HG03064 (cell line): ENCODE results near the gene ARHGAP32.
"Not testable (repeated sequence)": the region's sequence is repeated elsewhere in the genome, so short reads cannot be mapped to it uniquely, and the experiment has no call there.

Source experiments
- ATAC-seq: cut with Tn5 transposase; IDR thresholded peaks from one replicate; pipeline ENCODE4 v1.9.1; 2021; ENCODE audit warnings: low read depth; ENCODE audit not compliant: unreplicated experiment

ARHGAP32 gene

DNA sequence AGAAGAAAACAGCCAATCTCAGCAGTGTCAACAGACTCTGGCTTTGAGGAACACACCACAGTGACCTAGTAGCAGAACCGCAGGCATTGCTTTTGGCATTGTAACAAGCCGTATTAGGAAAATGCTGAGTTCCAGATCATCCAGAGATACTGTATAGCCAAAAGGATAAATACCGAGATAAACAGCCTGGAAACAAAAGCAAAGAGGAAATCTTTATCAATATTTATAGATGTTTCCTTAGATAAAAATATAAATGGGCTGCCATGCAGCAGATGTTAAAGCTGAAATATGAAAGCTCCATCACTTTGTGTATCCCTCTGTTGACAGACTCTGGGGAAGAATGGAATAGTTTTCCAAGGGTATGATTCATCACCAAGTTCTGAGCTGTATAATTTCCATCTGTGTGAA, 150.5 kb downstream of the ARHGAP32 start:
- ATAC-seq: no peak

DNA sequence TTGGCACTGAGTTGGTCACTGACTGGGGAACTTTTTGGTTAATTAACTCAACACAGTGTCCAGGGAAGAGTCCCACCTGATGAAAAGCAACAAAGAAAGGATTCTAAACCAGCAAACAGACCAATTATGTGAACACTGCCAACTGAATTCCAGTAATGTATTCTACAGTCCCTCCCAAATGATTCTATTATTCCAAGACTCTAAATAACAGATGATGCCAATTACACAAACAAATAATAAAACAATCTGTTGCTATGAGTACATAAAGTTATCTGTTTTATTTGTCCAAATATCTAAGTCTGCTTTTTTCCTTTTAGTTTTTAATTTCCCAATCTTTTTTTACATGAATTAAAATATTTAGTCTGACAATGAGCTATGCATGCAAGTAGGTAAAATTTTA, 151.2 kb downstream of the ARHGAP32 start:
- ATAC-seq: no peak

DNA sequence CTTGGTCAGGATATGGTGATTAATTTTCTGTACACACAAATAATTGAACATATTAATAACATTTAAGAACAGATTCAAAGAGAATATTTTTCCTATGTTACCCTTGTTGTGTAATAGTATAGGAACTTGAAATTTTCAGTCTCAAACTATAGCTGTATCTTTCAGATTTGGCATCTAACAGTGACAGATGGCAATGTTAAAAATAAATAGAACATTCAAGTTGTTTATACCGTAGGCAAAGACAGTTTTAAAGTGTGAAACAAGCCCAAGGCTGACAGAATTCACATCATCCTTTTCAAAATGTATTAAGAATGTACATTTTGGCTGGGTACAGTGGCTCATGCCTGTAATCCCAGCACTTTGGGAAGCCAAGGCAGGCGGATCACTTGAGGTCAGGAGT, 156.9 kb downstream of the ARHGAP32 start:
- ATAC-seq: no peak

DNA sequence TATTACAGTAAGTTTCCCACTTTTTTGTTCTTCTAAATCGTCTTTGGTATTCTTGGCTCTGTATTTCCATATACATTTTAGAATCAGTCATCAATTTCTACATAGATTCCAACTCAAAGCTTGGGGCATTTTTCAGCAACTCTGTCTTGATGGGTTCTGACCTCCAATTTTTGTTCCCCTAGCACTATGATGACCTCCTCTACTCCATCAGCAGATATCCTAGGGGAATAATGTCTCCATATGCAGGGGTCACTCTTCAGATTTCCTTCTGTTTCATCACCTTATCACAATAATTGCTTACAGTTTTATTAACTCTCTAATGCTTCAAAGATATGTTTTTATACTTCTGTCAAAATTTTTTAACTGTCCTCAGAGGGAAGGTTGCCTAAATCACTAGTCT, 158.1 kb downstream of the ARHGAP32 start:
- ATAC-seq: no peak

DNA sequence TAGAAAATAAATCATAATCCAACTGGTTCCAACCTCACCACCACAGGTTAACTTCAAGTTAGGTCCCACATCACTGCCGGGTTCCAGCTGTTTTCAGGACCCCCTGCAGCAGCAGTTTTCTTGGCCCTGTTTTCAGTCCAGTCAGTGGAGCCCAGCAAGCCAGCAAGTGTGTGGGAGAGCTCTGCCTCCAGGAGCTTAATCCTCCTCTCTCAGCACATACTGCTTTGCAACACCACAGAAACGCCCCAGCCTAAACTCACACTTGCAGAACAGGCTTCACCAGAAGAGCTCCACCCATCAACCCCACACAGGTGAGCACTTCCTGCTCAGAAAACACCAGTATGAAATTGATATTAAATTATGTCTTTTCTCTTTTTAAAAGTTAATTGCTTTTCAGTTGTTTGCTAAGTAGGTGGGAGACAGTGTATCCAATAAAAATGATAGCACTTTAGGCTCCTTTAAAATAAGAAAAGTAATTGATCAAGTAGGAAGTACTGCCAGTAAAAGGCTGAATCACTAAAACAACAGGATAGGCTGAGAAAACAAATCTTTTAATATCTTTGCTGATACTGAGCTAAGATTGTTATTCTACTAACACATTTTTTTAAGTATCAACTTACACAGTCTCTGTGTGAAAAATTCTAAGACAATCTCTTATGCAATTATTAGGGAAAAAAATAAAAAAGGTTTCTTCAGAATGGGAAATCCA, 168.0 kb downstream of the ARHGAP32 start:
- no peak for ATAC-seq

DNA sequence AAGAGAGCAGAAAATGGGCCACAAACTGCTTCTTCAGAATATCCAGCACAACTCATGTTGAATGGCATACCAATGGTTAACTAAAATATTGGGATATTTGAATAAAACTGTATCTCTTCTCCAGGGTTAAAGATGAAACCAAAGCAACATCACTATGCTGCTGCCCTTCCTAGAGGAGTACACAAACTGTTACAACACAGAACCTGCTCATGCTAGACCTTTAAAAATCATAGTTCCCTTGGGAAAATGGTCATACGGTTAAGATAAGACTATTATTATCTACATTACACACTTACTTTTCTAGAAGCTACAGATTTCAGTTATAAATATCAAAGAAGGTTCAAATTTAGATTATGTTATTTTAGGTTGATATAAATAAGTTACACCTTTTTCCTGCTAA, 170.8 kb downstream of the ARHGAP32 start:
- no peak for ATAC-seq

DNA sequence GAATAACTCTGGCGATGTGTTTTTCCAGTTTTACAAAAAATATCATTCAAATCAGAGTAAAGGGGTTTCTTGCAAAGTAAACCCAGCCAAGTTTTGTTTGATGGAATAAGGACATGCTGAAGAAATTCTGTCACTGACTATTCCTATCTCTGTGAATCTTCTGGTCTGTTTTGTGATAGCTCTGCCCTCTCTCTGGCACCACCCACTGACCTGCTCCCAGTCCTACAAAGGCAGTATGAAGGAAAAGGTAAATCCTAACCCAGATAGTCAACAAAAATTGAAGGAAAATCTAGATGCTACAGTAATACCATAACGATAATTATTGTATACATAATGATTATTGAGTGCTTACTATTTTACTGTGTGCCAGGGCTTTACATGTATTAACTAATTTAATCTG, 173.1 kb downstream of the ARHGAP32 start:
- no peak for ATAC-seq

DNA sequence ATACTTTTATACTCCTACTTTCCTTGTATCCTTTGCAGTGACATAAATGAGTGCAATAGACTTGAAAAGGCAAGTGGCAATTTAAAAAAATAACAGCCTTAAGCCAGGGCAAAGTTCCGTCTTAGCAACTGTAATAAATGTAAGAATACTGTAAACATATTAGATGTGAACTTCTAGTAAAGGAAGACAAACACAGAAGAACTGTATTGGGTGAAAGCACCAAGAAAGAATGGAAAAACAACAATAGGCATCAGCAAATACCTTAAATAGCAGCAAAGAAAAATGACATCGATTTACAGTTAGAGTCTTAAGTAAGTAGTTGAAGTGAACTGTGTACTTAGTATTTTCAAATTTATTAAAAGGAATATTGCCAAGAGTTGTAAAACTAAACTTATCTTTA, 174.0 kb downstream of the ARHGAP32 start:
- no peak for ATAC-seq

DNA sequence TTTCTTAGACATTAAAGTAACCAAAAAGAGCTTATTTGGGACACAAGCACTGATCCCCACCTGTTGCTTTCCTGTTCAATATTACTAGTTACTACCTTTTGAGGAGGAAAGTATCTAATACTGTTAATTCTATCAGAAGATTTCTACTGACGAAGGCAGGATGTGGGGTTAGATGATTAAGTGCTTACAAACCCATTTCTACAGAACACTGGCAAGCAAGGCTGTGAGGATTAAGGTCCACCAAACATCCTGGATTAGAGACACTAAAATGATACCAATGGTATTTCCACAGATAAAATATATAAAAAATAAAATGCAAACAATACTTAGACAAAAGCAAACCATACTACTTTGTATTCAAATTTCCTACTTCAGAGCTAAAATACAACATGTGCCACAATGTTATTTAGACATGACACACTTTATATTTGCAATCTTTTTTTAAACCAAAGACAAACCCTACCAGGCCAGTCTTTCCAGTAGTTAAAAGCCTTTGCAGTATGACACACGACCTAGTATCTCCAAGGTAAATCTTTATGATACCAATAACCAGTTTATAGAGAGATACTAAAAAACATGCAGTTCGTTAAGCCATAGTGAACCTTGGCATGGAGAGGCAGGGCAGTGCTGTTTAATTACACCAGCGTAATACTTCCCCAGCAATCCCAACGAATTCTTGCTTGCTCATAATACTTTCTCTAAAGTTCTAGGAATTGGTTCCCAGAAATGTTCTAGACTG, 178.2 kb downstream of the ARHGAP32 start:
- ATAC-seq: no peak

DNA sequence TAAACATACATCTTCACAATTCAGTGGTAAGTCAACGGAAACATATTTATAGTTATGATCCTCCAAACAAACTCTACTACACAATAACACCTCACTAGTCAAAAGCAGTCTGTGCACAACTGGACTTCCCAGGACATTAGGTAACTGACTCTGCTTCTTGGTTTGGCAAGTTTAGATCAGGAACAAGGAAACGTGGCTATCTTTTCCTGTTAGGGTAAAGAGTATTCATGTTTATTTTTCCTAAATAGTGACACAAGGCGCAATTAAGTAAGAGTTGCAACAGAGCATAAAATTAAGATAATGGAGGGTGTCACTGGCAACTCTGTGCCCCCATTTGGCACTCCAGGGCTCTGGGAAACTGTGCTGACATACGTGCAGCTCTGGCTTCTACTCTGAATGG, 179.2 kb downstream of the ARHGAP32 start:
- ATAC-seq: no peak

DNA sequence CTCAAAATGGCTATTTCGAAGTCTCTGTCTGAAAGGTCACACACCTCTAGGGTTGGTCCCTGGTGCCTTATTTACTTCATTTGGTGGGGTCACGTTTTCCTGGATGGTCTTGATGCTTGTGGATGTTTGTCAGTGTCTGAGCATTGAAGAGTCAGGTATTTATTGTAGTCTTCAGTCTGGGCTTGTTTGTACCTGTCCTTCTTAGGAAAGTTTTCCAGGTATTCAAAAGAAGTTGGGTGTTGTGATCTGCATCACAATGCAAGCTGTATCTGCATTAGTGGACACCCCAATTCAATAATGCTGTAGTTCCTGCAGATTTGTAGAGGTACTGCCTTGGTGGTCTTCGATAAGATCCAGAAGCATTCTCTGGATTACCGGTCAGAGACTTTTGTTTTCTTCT, 186.0 kb downstream of the ARHGAP32 start:
- ATAC-seq: no peak

DNA sequence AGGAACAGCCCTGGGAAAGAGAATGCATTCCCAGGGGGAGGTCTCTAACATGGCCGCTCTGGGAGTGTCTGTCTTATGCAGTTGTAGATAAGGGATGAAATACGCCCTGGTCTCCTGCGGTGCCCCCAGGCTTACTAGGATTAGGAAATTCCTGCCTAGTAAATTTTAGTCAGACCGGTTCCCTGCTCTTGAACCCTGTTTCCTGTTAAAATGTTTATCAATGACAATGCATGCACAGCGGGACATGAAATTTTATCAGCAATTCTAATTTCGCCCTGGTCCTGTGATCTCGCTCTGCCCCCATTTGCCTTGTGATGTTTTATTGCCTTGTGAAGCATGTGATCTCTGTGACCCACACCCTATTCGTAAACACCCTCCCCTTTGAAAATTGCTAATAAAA, 193.0 kb downstream of the ARHGAP32 start:
- not testable (repeated sequence) for ATAC-seq

DNA sequence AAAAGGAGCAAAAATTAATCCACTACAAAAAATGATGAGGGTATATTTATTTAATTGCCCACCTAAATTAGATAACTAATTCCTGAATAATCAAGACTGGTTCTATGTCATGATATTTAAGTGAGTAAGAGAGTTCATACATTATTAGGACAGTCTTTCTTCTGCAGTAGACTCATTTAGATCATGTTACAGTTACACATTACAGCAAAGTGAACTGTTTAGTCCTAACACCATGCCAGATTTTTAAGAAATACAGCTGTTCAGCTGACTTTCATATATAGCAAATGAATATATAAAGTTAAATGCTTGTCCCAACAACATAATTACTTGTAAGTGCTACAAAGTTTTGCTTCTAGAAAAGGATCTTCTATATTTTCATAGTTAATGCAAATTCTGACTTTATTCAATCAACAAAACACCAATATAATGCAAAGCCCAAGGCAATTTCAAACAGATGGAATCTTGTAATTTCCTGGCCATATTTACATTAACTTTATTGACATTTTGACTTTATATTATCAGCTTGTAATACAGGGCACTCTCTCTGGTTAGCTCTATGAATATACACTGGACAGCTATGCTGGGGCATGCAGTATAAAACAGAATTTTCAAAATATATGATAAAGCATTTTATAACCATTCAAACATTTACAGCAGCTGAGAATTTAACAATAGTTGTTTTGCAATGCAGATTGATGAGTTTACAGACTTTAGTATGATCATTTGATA, 203.7 kb downstream of the ARHGAP32 start:
- ATAC-seq: no peak

DNA sequence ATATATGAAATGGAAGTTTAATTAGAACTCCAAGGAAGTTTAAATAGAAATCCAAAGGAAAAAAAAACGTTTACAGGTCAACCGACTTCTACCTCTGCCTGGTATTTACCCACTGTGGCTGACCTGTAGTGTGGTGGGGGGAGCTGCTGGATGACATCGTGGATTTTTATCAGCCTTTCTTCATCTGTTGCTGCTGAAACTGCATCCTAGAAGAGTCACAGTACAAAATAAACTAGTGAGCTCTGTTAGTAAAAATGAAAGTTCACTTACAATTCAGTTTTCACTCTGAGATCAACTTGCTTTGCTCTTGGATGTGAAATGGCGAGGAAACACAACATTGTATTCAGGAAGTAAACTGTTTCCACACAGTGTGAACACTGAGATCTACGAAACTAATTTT, 206.2 kb downstream of the ARHGAP32 start:
- no peak for ATAC-seq

DNA sequence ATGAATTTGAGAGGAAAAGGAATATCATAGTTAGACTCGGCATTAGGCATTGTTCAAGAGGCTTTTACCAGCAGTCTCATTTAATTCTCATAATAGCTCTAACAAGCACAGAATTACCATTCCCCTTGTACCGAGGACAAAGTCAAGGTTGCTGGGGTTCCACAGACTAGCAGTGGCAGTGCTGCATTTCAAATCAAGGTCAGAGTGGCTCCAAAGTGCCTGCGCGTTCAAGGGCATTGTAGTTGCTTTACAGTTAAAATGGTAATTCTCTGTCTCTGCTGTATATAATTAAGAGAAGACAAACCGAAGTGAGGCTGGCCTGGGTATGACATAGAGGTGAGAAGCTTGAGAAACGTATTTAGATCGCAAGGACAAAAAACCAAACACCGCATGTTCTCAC, 209.1 kb downstream of the ARHGAP32 start:
- no peak for ATAC-seq

DNA sequence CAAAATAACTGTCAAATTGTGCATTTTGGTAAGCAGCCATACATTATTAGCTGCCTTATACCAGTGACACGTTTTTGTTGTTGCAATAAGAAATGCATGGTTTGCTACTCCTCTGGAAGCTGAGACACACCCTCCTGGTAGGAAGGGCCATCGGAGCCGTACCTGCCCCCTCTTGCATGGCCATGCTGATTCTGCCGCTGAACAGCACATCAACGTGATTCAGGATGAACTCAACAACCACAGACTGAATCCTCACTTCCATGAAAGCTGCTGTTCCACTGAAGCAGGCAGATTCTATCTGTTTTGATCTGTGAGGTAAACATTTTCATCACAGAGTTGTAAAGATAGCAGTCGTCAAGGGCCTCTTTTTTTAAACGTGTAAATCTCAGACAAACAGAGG, 210.9 kb downstream of the ARHGAP32 start:
- ATAC-seq: no peak

DNA sequence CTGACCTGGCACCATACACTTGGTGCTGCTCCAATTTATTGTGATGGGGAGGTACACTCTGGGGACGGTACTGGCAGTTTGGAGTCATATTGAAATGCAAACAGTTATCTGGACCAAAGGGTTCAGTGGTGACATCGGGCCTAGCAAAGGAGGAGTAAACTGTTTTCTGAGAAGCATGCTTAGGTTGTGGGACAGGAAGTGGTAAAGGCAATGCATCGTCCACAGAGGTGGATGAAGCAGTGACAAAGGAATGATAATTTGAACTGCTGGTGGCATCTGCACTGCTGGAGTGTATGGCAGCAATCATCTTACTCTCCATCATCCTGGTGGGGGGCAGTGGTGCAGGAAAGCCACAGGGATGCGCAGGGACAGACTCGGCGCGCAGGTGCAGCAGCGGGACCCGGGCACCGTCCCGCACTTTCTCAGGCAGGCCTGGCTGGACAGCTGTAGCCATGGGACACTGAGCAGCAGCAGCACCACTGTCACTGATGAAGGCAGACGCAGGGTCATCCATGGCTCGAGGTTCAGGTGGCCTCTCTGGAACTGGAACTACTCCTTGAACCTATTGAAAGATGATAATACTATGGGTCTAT, 221.4 kb downstream of the ARHGAP32 start:
- ATAC-seq: no peak

DNA sequence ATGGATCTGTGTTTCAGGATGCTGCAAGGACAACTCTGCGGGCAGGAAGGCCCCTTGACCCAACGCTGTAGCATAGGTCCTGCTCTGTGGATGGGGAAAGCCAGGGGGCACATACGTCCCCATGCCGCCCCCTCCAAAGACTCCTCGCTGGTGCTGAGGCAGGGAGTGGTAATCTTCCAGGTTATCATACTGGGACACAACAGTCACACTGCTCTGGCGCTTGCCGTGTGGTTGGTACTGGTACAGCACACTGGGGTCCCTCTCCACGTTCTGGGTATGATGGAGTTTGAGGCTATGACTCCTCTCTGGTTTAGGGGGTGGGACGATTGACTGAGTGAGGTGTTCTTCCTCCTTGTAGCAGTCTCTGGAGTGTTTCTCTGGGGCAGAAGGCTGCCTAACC, 223.2 kb downstream of the ARHGAP32 start:
- ATAC-seq: no peak

DNA sequence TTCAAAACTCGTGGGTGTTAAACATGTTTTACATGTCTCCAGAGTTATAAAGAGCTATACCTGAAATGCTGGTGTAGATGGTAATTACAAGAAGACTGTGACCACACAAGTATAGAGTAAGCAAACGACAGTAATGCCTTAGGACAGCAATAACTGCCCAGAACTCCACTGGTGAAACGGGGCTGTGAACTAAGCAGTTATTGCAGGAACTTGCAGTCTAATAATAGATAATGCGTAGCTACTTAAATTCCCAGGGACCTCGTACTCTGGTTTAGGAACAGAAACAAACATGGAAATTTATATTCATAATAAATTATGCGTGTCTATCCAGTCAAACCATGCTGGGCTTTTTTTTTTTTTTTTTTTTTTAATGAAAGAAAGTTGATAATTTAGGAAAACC, 224.5 kb downstream of the ARHGAP32 start:
- no peak for ATAC-seq

DNA sequence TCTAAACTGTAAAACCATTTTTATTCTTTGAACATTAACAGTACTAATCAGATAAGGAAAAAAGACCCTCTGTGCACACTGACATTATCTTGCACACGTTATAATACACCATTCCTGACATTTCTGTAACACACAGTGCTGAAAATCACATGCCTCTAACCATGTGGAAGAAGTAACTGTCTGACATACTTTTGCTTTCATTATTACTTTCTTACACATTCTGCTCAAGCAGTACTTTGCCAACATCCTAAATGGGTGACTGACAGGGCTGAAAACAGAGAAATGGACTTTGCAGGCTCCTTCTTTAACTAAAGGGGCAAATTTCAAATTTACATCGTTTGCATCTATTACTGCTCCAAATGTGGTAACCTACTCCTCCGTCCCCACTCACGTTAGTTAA, 226.6 kb downstream of the ARHGAP32 start:
- ATAC-seq: peak; percentile 98

DNA sequence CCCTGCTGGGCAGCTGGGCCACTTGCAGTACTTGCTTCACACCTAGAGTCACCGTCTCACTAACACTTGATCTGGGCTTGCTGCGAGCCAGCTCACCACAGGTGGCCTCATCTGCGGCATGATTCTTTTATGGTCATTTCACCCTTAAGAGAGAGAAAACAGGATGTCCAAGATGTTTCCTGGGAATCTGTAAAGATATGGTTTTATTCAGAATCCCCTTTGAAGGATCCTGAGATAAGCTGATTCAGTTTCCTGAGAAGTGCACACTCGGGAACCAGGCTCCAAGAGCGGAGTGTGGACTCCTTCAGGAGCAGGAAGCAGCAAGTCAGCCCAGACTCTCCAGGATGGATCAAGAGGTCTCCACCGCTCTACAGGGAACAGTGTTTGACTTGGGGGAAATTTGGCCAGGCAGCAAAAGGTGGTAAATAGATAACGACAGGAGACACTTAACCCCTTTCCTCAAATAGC, 227.6 kb downstream of the ARHGAP32 start:
- no peak for ATAC-seq
